Measurements from ENCODE around the gene SVOPL. TPM values are rescaled to one million over a fixed set of nuclear protein-coding genes. Genes with fewer than 3 reads are reported as not detected.

The SVOPL gene
- total RNA-seq, 1 experiment from 2014 or later = not detected

- H3K4me2 ChIP-seq (ENCODE audit: low read length) = no peak overlapping the region
- no peaks in the 10 kb centered on the region for H4K20me1 ChIP-seq (ENCODE audit: insufficient read depth)
- ChIA-PET CTCF (no interaction called here), RAD21 (ENCODE audit: low non-redundant PET in 1 of 2, low total read pairs in 2 of 2, uncharacterized antibody in 2 of 2, unreplicated experiment in 2 of 2) (no interaction called here), POLR2A (no interaction called here)
- ATAC-seq (no peak), DNase-seq (ENCODE audit: low read depth, low spot score) (no peak)
- H3K9me3 ChIP-seq (ENCODE audit: control insufficient read depth in 1 of 2, insufficient read depth in 1 of 2, low read depth in 1 of 2, low read length in 2 of 2) = no peaks in the 10 kb centered on the region
- no peaks in the 10 kb centered on the region for H3K4me1 ChIP-seq (ENCODE audit: control insufficient read depth in 1 of 2, insufficient read depth in 2 of 2, low read length in 2 of 2)
- no peak overlapping the region for H3K27ac ChIP-seq (ENCODE audit: low read depth, low read length)
- no peaks in the 10 kb centered on the region for H3K36me3 ChIP-seq (ENCODE audit: control insufficient read depth in 1 of 2, insufficient read depth in 2 of 2, low read length in 2 of 2)
- H3K79me2 ChIP-seq (ENCODE audit: insufficient read depth, low read length) = no peaks in the 10 kb centered on the region
- no peaks in the 10 kb centered on the region for H3K27me3 ChIP-seq (ENCODE audit: insufficient read depth, low read length)
- no peak overlapping the region for H3K9ac ChIP-seq (ENCODE audit: low read length)
- intact Hi-C loops (cut with micrococcal nuclease) = no loop called here
- no TSS peak for BruUV-seq (replicated peaks)
- H3K9me2 ChIP-seq (ENCODE audit: insufficient read depth) = no peaks in the 10 kb centered on the region
- no peak overlapping the region for H2AFZ ChIP-seq (ENCODE audit: low read depth, low read length, poor library complexity, severe bottlenecking)
- no peak for TF ChIP-seq ATF3 (IDR thresholded peaks at IDR 0.05)
- TF ChIP-seq POLR2A (IDR thresholded peaks at IDR 0.05; ENCODE audit: borderline replicate concordance, extremely low read depth, insufficient read depth, insufficient read length) = no peak
- TF ChIP-seq SRF (IDR thresholded peaks at IDR 0.05; ENCODE audit: low read depth) = no peak
- TF ChIP-seq RAD21 (IDR thresholded peaks at IDR 0.05; ENCODE audit: low read depth) = no peak
- TF ChIP-seq EGR1 (IDR thresholded peaks at IDR 0.05; ENCODE audit: low read depth) = no peak
- TF ChIP-seq SP1 (IDR thresholded peaks at IDR 0.05; ENCODE audit: low read depth) = no peak
- no peak for TF ChIP-seq EZH2 (IDR thresholded peaks at IDR 0.05)
- TF ChIP-seq ZBTB33 (IDR thresholded peaks at IDR 0.05; ENCODE audit: extremely low read depth, insufficient replicate concordance, low read length) = no peak
- no peak for TF ChIP-seq CEBPB (IDR thresholded peaks at IDR 0.05; ENCODE audit: low read depth)
- TF ChIP-seq SIN3A (IDR thresholded peaks at IDR 0.05; ENCODE audit: low read depth) = no peak
- no peak for TF ChIP-seq POLR2AphosphoS5 (IDR thresholded peaks at IDR 0.05; ENCODE audit: low read depth, low read length)
- TF ChIP-seq TCF7L2 (IDR thresholded peaks at IDR 0.05; ENCODE audit: borderline replicate concordance, extremely low read depth, insufficient read depth, insufficient read length) = no peak
- no peak for TF ChIP-seq REST (IDR thresholded peaks at IDR 0.05; ENCODE audit: low read depth)
- TF ChIP-seq CTCF (IDR thresholded peaks at IDR 0.05 in 2 of 3, conservative IDR thresholded peaks at IDR 0.05 in 1 of 3; ENCODE audit: borderline replicate concordance in 1 of 3, insufficient read depth in 1 of 3, low read depth in 2 of 3, low read length in 2 of 3) = no peak
- no peak for TF ChIP-seq CBX3 (IDR thresholded peaks at IDR 0.05; ENCODE audit: low read depth)
- TF ChIP-seq ZFX (IDR thresholded peaks at IDR 0.05) = no peak
- TF ChIP-seq YY1 (IDR thresholded peaks at IDR 0.05; ENCODE audit: extremely low read depth, insufficient replicate concordance, low read depth, low read length) = no peak
- no peak for TF ChIP-seq MAX (IDR thresholded peaks at IDR 0.05)
- no peak for TF ChIP-seq JUND (IDR thresholded peaks at IDR 0.05)
- no peak for TF ChIP-seq ZNF274 (IDR thresholded peaks at IDR 0.05; ENCODE audit: low read depth, low read length)
- no peak overlapping the region for H3K4me3 ChIP-seq (replicated peaks in 1 of 2; ENCODE audit: low read depth in 1 of 2, low read length in 2 of 2)
Observed at GRCh38 chr7:138632826-138633602, 68.1 kb downstream of the SVOPL start.

Measured in HCT116 (cell line).